ENCODE data around the gene OR4K2.
"Not testable (repeated sequence)": the region's sequence is repeated elsewhere in the genome, so short reads cannot be mapped to it uniquely, and the experiment has no call there.

Gene OR4K2, protein sequence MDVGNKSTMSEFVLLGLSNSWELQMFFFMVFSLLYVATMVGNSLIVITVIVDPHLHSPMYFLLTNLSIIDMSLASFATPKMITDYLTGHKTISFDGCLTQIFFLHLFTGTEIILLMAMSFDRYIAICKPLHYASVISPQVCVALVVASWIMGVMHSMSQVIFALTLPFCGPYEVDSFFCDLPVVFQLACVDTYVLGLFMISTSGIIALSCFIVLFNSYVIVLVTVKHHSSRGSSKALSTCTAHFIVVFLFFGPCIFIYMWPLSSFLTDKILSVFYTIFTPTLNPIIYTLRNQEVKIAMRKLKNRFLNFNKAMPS

DNA sequence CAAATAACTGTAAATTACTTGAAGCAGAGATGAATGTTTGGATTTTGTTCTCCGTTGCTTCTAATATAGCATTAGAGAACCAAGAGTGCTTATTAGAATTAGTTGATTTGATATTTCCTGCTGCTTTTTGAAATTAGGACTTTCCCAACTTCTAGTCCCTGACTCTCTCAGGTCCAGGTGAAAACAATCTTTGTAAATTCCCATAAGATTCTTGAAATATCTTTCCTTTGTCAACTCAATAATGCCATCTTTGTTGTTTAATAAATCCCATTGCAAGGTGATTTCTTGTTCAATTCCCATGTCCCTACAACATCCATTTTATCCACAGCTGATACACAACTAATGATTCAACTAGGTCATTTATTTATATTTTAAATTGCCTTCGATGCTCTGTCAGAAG is at the start of gene OR4K2:
TSS of gene OR4K2 (plus strand) at position 301 of the 400 bp plus-strand sequence. CDS start 1,126 bp downstream, outside the sequence.
- DNase-seq (ENCODE audit: low read depth in 2 of 2) = no peak

DNA sequence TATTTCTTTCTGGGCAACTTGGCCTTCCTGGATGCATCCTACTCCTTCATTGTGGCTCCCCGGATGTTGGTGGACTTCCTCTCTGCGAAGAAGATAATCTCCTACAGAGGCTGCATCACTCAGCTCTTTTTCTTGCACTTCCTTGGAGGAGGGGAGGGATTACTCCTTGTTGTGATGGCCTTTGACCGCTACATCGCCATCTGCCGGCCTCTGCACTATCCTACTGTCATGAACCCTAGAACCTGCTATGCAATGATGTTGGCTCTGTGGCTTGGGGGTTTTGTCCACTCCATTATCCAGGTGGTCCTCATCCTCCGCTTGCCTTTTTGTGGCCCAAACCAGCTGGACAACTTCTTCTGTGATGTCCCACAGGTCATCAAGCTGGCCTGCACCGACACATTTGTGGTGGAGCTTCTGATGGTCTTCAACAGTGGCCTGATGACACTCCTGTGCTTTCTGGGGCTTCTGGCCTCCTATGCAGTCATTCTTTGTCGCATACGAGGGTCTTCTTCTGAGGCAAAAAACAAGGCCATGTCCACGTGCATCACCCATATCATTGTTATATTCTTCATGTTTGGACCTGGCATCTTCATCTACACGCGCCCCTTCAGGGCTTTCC is 47.2 kb upstream of the OR4K2 start:
- not testable (repeated sequence) for DNase-seq (ENCODE audit: low read depth in 2 of 2)

DNA sequence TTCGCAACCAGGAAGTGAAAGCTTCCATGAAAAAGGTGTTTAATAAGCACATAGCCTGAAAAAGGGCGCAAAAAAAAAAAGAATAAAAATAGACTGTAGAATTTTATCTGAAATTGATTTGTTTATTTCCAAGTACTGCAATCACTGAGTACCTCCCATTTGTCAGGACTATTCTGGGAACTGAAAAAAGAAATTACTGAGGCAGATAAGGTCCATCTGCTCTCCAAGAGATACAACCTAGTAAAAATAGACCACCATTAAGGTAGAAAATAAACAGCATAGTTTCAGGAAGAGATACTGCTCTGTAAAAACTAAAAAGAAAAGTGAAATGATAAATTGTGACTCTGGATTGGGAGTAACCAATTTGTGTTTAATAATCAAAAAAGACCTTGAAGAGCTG is 46.6 kb upstream of the OR4K2 start:
- DNase-seq (ENCODE audit: low read depth in 2 of 2) = no peak

DNA sequence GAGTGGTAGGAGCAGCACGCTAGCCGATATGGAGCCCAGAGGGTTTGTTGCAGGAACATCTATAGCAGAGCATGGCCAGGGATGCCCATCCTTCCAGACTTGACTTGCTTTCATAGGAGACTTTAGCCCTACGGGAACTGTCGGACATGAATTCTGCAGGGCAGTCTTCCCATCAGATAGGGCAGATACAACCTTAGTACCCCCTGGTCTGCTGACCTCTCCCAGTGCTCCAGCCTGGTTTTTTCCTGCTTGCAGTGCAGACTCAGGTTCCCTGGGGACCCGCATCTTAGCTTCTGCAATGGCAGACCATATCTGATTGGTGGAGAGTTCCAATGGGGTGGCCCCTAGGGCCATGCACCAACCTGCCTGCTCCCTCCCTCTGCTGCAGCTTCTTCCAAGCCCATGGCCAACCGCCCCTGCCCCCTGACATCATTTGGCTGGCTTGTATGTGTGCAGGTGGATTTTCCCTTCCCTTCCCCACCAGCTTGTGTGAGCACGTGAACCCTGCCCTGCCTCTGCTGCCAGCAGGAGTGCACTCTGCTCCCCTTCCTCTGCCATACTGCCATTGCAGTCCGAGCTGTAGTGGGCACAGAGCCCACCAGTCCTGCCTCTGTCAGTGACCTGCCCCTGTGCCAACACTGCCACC is 40.6 kb upstream of the OR4K2 start:
- not testable (repeated sequence) for DNase-seq (ENCODE audit: low read depth in 2 of 2)

DNA sequence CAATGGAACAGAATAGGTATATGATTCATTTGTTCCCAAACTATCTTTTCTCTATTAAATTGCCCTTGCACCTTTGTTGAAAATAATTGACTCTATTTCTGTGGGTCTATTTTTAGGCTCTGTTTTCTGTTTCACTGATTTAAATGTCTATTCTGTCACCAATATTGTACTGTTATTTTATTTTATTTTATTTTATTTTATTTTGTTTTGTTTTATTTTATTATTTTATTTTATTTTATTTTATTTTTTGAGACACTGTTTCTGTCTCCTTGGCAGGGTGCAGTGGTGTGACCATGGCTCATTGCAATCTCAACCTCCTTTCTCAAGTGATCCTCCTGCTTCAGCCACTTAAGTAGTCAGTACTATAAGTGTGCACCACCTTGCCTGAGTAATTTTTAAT is 36.5 kb upstream of the OR4K2 start:
- DNase-seq (ENCODE audit: low read depth in 2 of 2) = no peak

DNA sequence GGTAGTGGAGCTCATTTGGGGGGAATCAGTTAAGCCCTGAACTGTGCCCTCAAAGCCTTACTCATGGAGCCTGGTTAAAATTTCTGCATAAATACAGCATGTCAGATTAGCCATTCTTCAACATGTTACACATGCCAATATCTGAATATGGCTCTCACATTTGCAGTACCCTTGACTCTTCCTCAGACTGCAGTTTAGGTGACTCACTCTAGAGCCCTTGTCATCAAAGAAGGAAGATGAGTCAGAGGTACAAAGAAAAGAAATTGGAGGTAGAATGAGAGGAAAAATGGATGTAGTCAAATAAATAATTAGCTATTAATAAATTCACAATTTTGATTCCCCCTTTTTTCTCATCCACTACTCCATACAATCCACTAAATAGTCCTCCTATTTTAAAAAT is 23.6 kb upstream of the OR4K2 start:
- DNase-seq (ENCODE audit: low read depth in 2 of 2) = no peak

DNA sequence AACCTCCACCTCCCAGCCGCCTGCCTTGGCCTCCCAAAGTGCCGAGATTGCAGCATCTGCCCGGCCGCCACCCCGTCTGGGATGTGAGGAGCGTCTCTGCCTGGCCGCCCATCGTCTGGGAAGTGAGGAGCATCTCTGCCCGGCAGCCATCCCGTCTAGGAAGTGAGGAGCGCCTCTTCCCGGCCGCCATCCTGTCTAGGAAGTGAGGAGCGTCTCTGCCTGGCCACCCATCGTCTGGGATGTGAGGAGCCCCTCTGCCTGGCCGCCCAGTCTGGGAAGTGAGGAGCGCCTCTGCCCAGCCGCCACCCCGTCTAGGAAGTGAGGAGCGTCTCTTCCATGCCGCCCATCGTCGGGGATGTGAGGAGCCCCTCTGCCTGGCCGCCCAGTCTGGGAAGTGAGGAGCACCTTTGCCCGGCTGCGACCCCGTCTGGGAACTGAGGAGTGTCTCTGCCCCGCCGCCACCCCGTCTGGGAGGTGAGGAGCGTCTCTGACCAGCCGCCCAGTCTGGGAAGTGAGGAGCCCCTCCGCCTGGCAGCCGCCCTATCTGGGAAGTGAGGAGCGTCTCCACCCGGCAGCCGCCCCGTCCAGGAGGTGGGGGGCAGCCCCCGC is 8.8 kb upstream of the OR4K2 start:
- DNase-seq (ENCODE audit: low read depth in 2 of 2) = not testable (repeated sequence)

DNA sequence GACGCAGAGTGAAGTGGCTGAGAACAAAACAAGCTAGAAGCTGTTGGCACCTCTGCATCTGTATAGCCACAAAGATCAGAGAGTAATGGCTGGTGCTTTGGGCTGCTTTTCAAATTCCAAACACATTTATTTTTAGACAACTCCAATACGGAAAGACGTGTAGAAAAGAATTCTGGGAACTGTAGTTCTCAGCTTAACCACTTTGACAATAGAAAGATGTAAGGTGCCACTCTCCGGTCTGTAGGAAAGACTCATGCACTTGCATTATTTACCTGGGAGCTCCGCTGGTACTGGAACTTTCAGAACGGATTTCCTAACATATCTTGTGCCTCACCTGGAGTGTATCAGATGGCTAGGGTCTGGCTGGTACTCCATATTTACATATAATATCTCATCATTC is 1.8 kb upstream of the OR4K2 start:
- DNase-seq (ENCODE audit: low read depth in 2 of 2) = no peak

DNA sequence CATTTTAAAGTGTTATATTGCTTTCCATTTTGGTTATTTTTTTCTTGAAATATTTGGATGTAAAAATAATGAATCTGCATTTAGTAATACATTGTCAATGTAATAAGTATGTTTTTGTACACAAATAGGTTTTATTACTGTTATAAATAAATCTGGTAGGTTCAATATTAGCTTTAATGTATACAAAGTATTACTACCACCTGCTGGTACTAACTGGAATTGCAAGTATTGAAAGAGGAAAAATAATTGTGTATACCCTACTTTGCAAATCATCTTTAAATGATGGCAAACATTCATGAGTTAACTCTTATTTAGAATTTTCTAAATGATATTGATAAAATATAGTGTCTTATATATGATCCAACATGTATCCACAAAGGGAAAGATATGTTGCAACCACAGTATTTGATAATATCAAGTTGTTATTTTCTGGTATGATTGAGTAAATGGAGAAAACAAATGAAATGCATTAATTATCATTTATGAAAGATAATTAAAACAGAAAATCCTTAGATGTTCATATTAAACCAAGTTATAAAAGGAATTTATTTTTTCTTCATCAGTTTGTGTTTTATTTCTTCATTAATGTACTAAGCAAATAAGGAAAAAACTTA is 3.2 kb downstream of the OR4K2 start:
- DNase-seq (ENCODE audit: low read depth in 2 of 2) = no peak

DNA sequence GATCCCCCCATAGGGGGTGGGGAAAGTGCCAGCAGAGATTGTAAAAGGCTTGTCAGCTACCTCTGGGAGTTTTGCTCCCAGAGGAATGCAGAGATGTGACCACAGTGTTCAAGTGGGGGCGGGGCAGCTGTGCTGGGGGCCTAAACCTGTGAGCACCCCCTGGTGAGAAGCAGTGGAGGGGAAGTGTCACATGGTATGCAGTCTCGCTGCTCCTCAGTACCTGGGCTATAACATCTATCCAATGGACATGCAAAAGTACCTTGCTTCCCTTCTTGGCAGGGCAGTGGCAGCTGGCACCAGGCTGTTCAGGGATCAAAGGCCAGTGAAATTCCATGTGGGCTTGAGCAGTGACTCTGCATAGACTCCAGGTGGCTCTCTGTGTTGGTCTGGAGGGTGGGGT is 20.3 kb downstream of the OR4K2 start:
- no peak for DNase-seq (ENCODE audit: low read depth in 2 of 2)

DNA sequence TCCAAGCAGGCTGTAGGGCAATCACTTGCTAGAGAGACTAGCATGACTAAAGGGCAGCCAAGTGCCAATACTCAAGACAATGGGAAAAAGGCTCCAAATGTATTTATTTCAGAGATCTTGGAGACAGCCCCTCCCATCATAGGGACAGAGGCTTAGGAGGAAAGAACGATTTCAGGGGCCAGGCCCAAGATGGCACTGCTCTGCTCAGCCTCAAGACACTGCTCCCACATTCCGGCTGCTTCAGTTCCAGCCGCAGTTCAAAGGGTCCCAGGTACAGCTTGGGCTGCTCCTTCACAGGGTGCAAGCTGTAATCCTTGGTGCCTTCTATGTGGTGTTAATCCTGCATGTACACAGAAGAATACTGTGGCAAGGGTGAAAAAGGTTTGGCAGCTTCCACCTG is 26.1 kb downstream of the OR4K2 start:
- DNase-seq (ENCODE audit: low read depth in 2 of 2) = no peak

DNA sequence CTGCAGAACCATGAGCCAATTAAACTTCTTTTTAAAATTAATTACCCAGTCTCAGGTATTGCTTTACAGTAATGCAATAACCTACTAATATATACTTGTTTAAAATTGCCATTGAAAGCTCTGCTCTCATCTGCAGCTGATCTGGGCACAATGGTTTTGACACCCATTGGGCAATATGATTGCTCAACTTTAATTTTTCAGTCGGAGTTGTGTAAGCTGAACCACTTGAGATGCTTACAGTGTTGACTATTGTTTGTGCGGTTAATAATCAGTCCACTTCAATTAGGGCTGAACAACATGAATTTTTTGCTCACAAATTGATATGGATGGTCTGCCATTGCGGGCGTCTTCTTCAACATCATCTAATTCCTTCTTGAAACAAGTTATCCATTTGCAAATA is 27.5 kb downstream of the OR4K2 start:
- no peak for DNase-seq (ENCODE audit: low read depth in 2 of 2)

DNA sequence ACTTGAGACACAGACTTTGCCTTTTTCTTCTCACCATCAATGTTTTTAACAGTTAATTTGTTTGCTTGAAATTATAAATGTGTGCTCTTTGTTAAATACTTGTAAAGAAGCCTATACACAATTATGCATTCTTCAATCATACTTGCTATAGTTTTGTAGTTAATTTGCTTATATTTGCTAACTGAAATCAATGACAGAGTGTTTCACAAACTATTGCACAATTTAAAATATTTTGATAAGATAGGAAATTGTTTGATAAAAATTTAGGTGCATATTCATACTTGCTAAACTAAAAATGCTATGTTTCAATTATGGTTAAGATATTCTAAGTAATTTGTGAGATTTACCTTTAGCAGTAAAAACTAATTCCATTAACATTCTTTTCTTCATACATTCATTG is 31.7 kb downstream of the OR4K2 start:
- DNase-seq (ENCODE audit: low read depth in 2 of 2) = no peak

DNA sequence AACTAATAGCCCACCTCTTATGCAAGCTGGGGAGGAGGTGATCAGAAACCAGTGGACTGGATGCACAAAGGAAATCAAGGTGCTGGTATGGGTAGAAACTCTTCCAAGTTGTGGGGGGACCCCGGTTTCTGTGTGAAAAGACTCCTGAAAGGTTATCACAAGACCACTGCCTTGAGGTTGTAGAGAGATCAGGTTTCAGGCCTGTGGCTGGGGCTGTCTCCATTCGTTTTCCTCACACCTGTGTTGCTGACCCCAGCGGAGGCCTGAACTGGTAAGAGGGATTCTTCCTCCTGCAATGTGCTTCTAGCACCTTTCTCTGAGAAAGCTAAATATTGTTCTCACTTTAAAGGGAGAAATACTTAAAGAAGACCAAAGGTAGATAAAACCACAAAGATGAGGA is 36.2 kb downstream of the OR4K2 start:
- DNase-seq (ENCODE audit: low read depth in 2 of 2) = no peak

DNA sequence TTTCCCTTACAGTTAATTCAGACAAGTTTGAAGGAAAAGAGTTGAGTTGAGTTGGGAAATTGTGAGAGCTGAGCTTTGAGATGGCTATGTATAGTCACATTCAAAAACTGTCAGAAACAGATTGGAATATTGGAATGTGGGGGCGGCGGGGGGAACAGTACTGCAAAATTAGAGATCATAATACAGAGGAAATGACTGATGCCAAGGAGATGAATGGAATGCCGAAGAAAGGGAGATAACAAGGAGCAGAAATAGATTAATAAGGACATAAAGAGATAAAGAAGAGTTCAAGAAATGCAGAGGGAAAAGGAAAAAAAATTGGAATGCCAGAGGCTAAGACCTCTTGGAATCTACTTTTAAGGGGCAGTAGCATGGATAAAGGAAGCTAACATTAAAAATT is 42.3 kb downstream of the OR4K2 start:
- no peak for DNase-seq (ENCODE audit: low read depth in 2 of 2)

DNA sequence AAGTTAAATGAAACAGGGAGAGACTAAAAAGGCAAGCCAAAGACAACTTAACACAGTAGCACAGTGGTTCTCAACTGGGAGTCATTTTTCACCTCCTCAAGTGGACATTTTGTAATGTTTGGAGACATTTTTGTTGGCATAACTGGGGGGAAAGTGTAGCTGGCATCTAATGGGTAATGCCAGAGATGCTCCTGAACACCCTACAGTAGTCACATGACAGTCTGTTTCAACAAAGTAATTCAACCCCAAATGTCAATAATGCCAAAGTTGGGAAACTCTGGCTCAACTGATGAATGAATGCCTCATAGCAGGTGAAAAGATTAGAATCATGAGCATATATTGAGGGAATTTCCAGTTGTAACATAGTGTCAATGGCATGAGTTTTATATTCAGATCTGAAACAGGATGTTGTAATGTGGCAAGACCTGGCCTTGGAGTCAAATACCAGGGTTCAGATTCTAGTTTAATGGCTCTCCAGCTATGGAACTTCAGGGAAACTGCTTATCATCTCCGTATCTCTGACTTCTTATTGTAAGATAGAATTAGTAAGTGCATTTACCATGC is 43.1 kb downstream of the OR4K2 start:
- no peak for DNase-seq (ENCODE audit: low read depth in 2 of 2)

DNA sequence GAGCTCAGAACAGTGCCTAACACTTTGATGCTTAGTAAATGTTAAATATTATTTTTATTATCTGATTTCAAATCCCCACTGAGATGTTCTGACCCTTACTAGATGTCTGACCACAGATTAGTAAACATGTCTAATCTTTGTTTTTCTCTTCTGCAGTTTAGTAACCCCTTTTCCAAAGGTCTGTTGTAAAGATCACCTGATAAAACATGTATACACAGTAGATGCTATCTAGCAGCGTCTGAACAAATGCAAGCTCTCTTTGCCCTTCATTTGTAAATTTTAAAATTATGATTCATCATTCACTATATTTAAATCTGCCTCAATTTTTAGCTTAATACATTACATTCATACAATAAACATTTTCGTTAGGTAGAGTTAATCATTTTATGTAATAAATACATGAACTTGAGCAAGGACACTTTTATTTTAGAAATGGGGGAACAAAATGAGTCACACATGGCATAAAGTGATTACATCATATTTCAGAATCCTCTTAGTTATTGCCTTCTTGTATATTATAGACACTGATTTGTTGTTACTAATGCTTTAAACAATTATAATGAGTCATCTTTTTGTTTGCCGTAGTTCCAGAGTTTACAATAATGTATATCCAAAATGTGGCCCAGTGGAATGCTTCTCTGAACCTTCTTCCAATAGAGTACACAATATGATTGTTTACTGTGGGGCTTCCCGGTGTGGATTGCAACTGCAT is 43.8 kb downstream of the OR4K2 start:
- no peak for DNase-seq (ENCODE audit: low read depth in 2 of 2)

DNA sequence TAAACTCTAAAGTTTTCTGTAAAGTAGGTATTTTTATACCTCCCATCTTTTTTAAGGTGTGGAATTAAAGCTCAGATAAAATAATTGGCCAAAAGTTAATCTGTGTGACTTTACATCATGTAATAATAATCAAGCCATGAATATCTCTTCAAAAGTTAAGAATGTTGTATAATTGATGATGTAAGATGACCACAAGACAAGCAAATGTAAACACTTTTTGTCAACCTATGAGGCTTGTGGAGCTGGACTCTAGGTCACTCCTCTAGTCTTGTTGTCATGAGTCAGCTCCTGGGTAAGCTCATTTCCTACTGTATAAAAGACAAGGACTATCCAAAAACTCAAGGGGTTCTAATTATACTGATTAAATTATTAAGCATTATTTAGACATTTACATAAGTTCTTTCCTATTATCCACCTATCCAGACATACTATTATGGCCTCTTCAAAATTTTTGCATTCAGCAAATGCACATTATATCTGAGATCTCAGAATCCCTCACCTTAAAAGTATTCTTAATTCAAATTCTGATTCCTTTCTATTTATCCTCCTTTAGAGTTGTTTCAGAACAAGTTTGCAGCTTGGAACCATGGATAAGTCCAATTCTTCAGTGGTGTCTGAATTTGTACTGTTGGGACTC is 45.2 kb downstream of the OR4K2 start, which contains the start of gene OR4K5:
TSS of gene OR4K5 (plus strand) at position 587 of the 637 bp plus-strand sequence. CDS start at position 587, 0 bp downstream.
- no peak for DNase-seq (ENCODE audit: low read depth in 2 of 2)

DNA sequence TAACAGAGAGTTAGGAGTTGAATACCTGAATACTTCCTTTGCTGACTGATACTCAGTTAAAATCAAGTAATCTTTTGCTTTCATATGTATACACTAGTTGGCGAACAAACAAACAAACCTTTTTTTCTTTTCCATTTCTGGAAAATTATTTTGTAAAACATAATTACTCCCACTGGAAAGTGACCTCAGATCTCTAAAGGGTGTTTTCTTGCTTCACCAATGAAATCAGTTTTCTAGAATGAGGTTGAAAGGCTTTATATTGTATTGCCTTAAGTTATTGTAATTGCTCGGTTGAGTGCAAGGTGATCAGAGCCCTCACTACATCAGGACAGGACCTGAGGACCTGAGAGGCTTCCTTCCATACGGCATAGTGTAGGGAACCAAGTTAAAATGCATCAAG is 55.7 kb downstream of the OR4K2 start, which contains the start of gene OR4K1:
TSS of gene OR4K1 (plus strand) at position 301 of the 400 bp plus-strand sequence. CDS start 4,750 bp downstream, outside the sequence.
- no peak for DNase-seq (ENCODE audit: low read depth in 2 of 2)

All from stimulated activated CD8-positive, alpha-beta memory T cell treated with anti-CD3 and anti-CD28 coated beads, Interleukin-2, amount 100 ng/mL, for 48 hours (primary cell).